Tibial artery (tissue), 4 donors: ENCODE measurements around the gene SNCA.
A peak's percentile ranks its signal among the peaks of the same experiment; 100 is the strongest.

Experiments
- DNase-seq, 2 donors: peaks; one replicate each; pipeline ENCODE4 v3.0.0-alpha.2; 2019
- H3K27ac ChIP-seq, 2 donors: fragments of 200-600 bp; sonication (generic) in 1 of 2; 1 replicate in 1 of 2; 2 replicates in 1 of 2; pipeline ENCODE4 v1.5.1; 2018 to 2019; ENCODE audit warnings: mild to moderate bottlenecking in 1 of 2
- H3K27me3 ChIP-seq, 2 donors: fragments of 200-600 bp; sonication (generic) in 1 of 2; one replicate each; pipeline versions ENCODE4 v1.5.1 to v1.6.0; 2016 to 2019
- H3K36me3 ChIP-seq, 3 donors: fragments of 200-600 bp; sonication (generic) in 2 of 3; one replicate each; pipeline ENCODE4 v1.5.1; 2016 to 2019; ENCODE audit warnings: mild to moderate bottlenecking in 2 of 3
- H3K4me1 ChIP-seq, 4 donors: fragments of 200-600 bp; sonication (generic) in 2 of 4; 1 replicate in 3 of 4; 2 replicates in 1 of 4; pipeline ENCODE4 v1.5.1; 2016 to 2019
- H3K4me3 ChIP-seq, 2 donors: fragments of 200-600 bp; sonication (generic) in 1 of 2; 1 replicate in 1 of 2; 2 replicates in 1 of 2; pipeline ENCODE4 v1.5.1; 2018 to 2019; ENCODE audit warnings: mild to moderate bottlenecking in 2 of 2
- H3K9me3 ChIP-seq, 3 donors: fragments of 200-600 bp; sonication (generic) in 1 of 3; one replicate each; pipeline ENCODE4 v1.5.1; 2016 to 2019
- CTCF ChIP-seq, 2 experiments: fragments of 200-600 bp in 1 of 2; fragments of 450-650 bp in 1 of 2; IDR thresholded peaks; one replicate each; pipeline ENCODE4 v1.5.1; 2017 to 2019; ENCODE audit warnings: antibody characterized with exemption in 2 of 2, mild to moderate bottlenecking in 1 of 2, moderate library complexity in 1 of 2
- intact Hi-C: fragments of 100-400 bp; cut with DNase I; formaldehyde crosslinking; loops from one replicate; pipeline ENCODE4 v1.15.0; 2023; ENCODE audit warnings: low total_unique reads

SNCA gene

GRCh38 chr4:89788206-89789072, 48.5 kb downstream of the SNCA start:
- H3K36me3 ChIP-seq, result no peaks in the 10 kb centered on the region
- no peak overlapping the region for H3K4me3 ChIP-seq
- TF ChIP-seq CTCF (IDR thresholded peaks at IDR 0.05), result no peak
- no peak overlapping the region for H3K27ac ChIP-seq
- no peaks in the 10 kb centered on the region for H3K4me1 ChIP-seq
- H3K9me3 ChIP-seq, result no peaks in the 10 kb centered on the region
- intact Hi-C loops, result no loop called here
- DNase-seq, result peak in 1 of 2 donors; percentile 30
- H3K27me3 ChIP-seq, result no peaks in the 10 kb centered on the region

GRCh38 chr4:89784686-89785231, 52.2 kb downstream of the SNCA start:
- H3K4me1 ChIP-seq, result no peaks in the 10 kb centered on the region
- H3K4me3 ChIP-seq, result no peak overlapping the region
- intact Hi-C loops, result no loop called here
- no peaks in the 10 kb centered on the region for H3K36me3 ChIP-seq
- no peaks in the 10 kb centered on the region for H3K9me3 ChIP-seq
- DNase-seq, result no peak
- no peak for TF ChIP-seq CTCF (IDR thresholded peaks at IDR 0.05)
- H3K27ac ChIP-seq, result no peak overlapping the region
- no peaks in the 10 kb centered on the region for H3K27me3 ChIP-seq

- no peak overlapping the region for H3K4me3 ChIP-seq
- peaks cover 0 to 5% (median 0%) of the 10 kb centered on the region in 3 donors for H3K9me3 ChIP-seq
- H3K27ac ChIP-seq, result no peak overlapping the region
- DNase-seq, result no peak
- no peaks in the 10 kb centered on the region for H3K36me3 ChIP-seq
- H3K4me1 ChIP-seq, result no peaks in the 10 kb centered on the region
- intact Hi-C loops, result no loop called here
- no peaks in the 10 kb centered on the region for H3K27me3 ChIP-seq
- no peak for TF ChIP-seq CTCF (IDR thresholded peaks at IDR 0.05)
These were observed 55.6 kb downstream of the SNCA start for GRCh38 chr4:89781321-89781720.

- TF ChIP-seq CTCF (IDR thresholded peaks at IDR 0.05), result no peak
- H3K4me3 ChIP-seq, result no peak overlapping the region
- H3K9me3 ChIP-seq, result no peaks in the 10 kb centered on the region
- no peak overlapping the region for H3K27ac ChIP-seq
- no peaks in the 10 kb centered on the region for H3K36me3 ChIP-seq
- no peak for DNase-seq
- intact Hi-C loops, result no loop called here
- no peaks in the 10 kb centered on the region for H3K4me1 ChIP-seq
- no peaks in the 10 kb centered on the region for H3K27me3 ChIP-seq
These were observed 63.2 kb downstream of the SNCA start for GRCh38 chr4:89773805-89774204.

DNA sequence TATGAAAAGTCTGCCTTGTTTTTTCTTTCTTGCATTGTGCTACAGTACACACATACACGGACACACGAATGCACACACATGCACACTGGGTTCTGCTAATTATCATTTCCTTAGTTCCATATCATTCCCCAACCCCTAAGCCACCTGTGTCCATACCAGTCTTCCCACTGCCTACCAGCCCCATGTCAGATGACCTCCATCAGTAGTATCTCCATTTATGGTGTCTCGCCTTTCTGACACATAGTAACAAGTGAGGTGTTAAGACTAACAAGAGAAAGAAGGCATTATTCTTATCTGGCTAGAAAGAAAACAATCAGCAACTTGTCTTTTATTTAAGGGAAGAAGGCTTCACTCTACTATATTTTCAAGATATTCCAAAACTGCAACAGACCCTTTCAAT, 67.1 kb downstream of the SNCA start:
- no peak for DNase-seq
- TF ChIP-seq CTCF (IDR thresholded peaks at IDR 0.05), result no peak
- H3K4me1 ChIP-seq, result peaks cover 0 to 11% (median 2%) of the 10 kb centered on the region in 4 donors
- intact Hi-C loops, result no loop called here
- no peaks in the 10 kb centered on the region for H3K9me3 ChIP-seq
- H3K27ac ChIP-seq, result no peak overlapping the region
- H3K27me3 ChIP-seq, result no peaks in the 10 kb centered on the region
- no peak overlapping the region for H3K4me3 ChIP-seq
- H3K36me3 ChIP-seq, result no peaks in the 10 kb centered on the region
